Left cardiac atrium (tissue), 4 donors: ENCODE measurements around the gene RET. TPM values are rescaled to one million over a fixed set of nuclear protein-coding genes. Genes with fewer than 3 reads are reported as not detected.

Experiments used
- ATAC-seq, 2 donors: fragments of 200-7000 bp; cut with Tn5 transposase; one replicate each; pipeline ENCODE4 v1.9.1; 2020; ENCODE audit warnings: mild to moderate bottlenecking in 2 of 2, moderate library complexity in 2 of 2
- DNase-seq: peaks from one replicate; pipeline ENCODE4 v3.0.0-alpha.2; 2020
- intact Hi-C, 2 donors: fragments of 100-400 bp; cut with DNase I; formaldehyde crosslinking; loops; one replicate each; pipeline versions ENCODE4 v1.14.1 to v1.15.1; 2022 to 2023
- total RNA-seq, 2 donors: library from RNA; stranded (reverse); fragmentation: NEBNext Ultra II Directional; extraction: Animal tissue kit (Norgen Biotek cat#: 25700); gene quantifications; one replicate each; pipeline ENCODE4 v1.2.1, GENCODE V29; 2021
- donor health status: DM: no; HTN: yes; CAD: no.
- donor health status: DM: no; HTN: yes; CAD: no; lungs with severe emphysema.
- donor health status: DM: yes; HTN: yes; CAD: no.
- donor health status: Dilated cardiomyopathy.

RET gene
- total RNA-seq, 2 donors from 2014 or later = 0.84 to 6.1 TPM

GRCh38 chr10:43125881-43126731 lies 49.2 kb downstream of the RET start:
- intact Hi-C loops = no loop called here
- no peak for ATAC-seq
- DNase-seq = no peak

- DNase-seq (no peak), ATAC-seq (no peak)
- intact Hi-C loops = no loop called here
Measured at GRCh38 chr10:43126759-43127424, 50.0 kb downstream of the RET start.

GRCh38 chr10:43127442-43127841 lies 50.6 kb downstream of the RET start:
- DNase-seq (no peak), ATAC-seq (no peak)
- intact Hi-C loops = no loop called here

- intact Hi-C loops = no loop called here
- ATAC-seq = no peak
- no peak for DNase-seq
Measured at GRCh38 chr10:43128331-43128730, 51.5 kb downstream of the RET start.

- DNase-seq (no peak), ATAC-seq (peak; percentile 42 to 68)
- intact Hi-C loops = no loop called here
Measured at GRCh38 chr10:43128958-43129706, 52.3 kb downstream of the RET start.

- ATAC-seq (no peak), DNase-seq (no peak)
- intact Hi-C loops = no loop called here
Measured at GRCh38 chr10:43130770-43131171, 53.9 kb downstream of the RET start.

- no peak for DNase-seq
- no peak for ATAC-seq
- intact Hi-C loops = no loop called here
Measured at GRCh38 chr10:43131256-43131655, 54.4 kb downstream of the RET start.

- no peak for DNase-seq
- intact Hi-C loops = no loop called here
Measured at GRCh38 chr10:43131906-43132305, 55.0 kb downstream of the RET start.

GRCh38 chr10:43132867-43133787 lies 56.3 kb downstream of the RET start:
- DNase-seq (no peak), ATAC-seq (no peak)
- intact Hi-C loops = no loop called here

More at GRCh38 chr10:43131906-43132305, 55.0 kb downstream of the RET start:
- ATAC-seq = no peak

- no peak for ATAC-seq
- DNase-seq = no peak
- intact Hi-C loops = no loop called here
Measured at GRCh38 chr10:43134126-43134905, 57.4 kb downstream of the RET start.

GRCh38 chr10:43135064-43135463 lies 58.2 kb downstream of the RET start:
- ATAC-seq = no peak
- DNase-seq = no peak
- intact Hi-C loops = no loop called here

- ATAC-seq (no peak), DNase-seq (no peak)
- intact Hi-C loops = no loop called here
Measured at GRCh38 chr10:43135656-43136055, 58.8 kb downstream of the RET start.

- ATAC-seq (no peak), DNase-seq (no peak)
- intact Hi-C loops = no loop called here
Measured at GRCh38 chr10:43136432-43136831, 59.6 kb downstream of the RET start.

- no peak for ATAC-seq
- DNase-seq = no peak
- intact Hi-C loops = no loop called here
Measured at GRCh38 chr10:43136995-43137716, 60.3 kb downstream of the RET start.

GRCh38 chr10:43137717-43138020 lies 60.8 kb downstream of the RET start:
- ATAC-seq (peak; percentile 75 to 82), DNase-seq (peak; percentile 60)
- intact Hi-C loops = no loop called here

GRCh38 chr10:43138021-43138756 lies 61.3 kb downstream of the RET start, which contains the start of gene CSGALNACT2:
CSGALNACT2 (plus strand) TSS chr10:43138445; CDS start chr10:43155150, 16,705 bp downstream.
- ATAC-seq (peak; percentile 96 to 97), DNase-seq (peak; percentile 90)
- intact Hi-C loops = no loop called here

- ATAC-seq (peak; percentile 13 to 16), DNase-seq (no peak)
- intact Hi-C loops = no loop called here
Measured at GRCh38 chr10:43138757-43139241, 61.9 kb downstream of the RET start.
